Inflammatory macrophage treated with lipopolysaccharide for 1 hour (primary cell): Measurements from ENCODE around the gene ATP2A2.
A peak's percentile ranks its signal among the peaks of the same experiment; 100 is the strongest.

ENCODE experiments used
- DNase-seq, 2 donors: peaks; one replicate each; pipeline ENCODE4 v3.0.0-alpha.2; 2020 to 2022

The ATP2A2 gene

DNA sequence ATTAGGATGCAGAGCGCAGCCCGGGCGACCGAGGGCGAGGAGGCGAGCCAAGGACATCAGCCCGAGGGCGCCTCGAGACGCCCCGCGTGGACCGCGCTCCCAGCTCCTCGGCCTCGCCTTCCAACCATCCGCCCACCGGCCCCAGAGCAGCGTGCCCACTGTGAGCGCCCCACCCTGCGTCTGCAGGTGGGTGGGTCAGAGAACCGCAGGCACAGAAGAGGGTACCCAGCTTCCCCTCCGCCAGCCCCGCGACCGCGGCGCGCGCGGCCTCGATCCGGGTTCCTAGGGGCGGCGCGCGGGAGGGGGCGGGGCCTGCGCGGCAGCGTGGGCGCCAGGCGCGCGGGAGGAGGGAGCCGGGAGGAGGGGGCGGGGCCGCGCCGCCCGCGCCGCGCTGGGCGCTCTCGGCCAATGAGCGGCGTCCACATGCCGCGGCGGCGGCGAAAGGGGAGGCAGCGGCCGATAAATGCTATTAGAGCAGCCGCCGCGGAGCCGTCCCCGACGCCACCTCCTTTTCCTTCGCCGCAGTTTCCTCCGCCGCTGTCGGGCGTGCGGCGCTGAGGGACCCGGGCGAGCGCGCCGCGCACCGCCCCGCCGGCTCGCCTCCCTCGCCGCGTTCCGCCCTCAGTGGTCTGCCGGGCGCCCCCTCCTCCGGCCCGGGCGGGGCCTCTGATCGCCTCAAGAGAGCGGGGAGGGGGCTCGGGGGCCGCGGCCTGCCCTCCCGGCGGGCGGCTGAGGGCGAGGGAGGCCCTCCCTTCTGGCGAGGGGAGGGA is at the start of gene ATP2A2:
Gene ATP2A2 (plus strand): TSS at position 469 of the 770 bp plus-strand sequence. CDS start 543 bp downstream, outside the sequence.
- peak; percentile 85 to 90 for DNase-seq

DNA sequence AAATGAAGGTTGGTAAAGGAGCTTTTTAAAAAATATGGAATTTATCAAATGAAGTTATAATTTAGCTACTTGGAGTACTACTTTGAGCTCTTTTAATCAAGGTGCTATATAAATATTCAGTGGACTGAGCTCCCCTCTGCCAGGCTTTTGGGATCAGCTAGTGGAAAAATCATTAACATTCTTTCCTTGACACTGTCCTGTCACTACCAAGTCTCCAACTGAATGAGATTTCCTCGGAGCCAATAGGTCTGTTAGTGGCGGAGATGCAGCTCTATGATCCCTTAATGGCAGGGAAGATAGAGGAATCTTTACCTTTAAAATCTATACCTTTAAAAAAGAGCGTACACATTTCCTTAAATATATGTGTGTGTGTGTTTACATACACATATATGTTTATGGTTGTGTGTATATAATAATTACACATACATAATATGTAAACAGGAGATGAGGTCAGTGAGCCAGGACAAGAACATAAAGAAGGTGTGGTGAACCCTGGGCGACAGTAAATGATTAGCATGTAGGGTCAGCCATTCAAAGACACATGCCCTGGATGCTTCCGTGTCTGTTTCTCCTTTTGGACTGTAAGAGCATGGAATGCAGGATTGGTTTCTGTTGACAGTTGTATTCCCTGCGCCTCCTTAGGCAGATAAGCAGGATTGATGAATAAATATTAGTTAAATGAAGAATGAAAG is 47.7 kb upstream of the ATP2A2 start:
- DNase-seq = no peak

DNA sequence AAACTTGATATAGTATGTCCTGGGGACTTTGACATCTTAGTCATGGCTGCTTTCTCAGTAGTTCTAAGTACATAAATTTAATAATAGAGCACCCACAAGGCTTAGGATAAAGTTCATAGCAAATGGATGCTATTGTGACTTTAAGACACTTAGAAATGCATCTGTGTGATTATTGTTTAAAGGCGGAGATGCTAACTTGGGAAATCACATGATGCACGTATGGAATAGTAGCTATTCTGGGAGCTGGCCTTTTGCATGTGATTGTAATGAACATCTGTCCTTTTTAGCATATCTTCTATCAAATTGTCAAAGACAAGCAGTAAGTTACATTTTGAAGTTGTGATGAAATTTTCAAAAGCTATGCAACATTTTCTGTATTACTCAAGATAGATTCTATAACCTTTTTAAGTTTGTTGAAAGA is 46.7 kb upstream of the ATP2A2 start:
- peak; percentile 78 to 88 for DNase-seq

DNA sequence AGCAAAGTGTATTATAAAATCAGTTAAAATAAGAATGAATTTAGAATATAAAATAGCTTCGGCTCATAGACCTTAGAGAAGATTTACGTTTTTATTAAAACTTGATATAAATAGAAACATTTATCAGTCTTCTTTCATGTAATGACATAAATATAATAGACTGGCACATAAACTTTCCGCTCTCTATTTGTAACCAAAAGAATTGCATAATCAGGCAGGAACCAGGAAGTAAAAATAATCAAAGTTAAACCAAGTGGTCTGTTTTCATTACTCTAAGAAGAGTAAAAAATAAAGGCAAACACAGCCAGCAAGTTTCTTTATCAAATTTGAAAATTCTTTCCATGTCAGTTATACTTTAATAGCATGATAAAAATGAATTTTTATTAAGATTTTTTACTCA is 46.3 kb upstream of the ATP2A2 start:
- peak in 1 of 2 donors; percentile 72 for DNase-seq

DNA sequence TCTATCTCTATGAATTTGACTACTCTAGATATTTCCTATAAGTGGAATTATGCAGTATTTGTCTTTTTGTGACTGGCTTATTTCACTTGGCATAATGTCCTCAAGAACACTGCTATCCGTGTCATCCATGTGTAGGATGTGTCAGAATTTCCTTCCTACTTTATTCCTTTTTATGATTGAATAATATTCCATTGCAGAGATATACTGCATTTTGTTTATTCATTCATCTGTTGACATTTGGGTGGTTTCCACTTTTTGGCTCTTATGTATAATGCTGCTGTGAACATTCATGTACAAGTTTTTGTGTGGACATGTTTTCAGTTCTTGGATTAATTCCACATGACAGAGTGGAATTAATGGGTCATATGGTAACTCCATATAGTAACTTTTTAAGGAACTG is 45.7 kb upstream of the ATP2A2 start:
- peak in 1 of 2 donors; percentile 11 for DNase-seq

DNA sequence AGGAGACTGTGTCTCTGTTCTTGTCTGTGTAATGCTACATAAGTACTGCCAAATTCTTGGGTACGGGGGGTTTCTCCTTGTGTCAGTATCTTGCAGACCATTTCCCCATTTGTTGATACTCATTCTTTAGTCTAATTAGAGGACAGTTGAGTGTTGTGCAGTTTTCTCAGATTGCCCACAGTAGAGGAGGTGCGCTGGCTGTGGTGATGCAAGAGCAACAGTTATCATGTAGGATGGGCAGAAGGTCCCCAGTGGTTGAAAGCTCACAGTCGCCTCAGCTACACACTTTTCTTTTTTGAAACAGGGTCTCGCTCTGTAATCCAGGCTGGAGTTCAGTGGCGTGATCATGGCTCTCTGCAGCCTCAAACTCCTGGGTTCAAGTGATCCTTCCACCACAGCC is 37.8 kb upstream of the ATP2A2 start:
- DNase-seq = no peak

DNA sequence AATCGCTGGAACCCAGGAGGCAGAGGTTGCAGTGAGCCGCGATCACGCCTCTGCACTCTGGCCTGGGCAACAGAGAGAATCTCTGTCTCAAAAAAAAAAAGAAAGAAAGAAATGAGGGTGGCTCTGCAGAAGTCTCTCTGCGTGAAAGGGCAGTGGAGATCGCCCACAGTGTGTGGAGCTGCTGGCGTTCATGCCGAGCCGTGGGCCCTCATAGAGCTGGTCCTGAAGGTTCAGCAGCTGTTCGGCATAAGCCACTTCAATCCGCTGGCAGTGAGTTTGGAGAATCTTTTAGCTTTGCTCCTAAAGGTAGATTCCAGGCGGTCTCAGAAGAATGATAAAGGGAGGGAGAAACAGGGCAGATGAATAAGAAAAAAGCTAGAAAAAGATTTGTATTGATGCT is 36.7 kb upstream of the ATP2A2 start:
- DNase-seq = no peak

DNA sequence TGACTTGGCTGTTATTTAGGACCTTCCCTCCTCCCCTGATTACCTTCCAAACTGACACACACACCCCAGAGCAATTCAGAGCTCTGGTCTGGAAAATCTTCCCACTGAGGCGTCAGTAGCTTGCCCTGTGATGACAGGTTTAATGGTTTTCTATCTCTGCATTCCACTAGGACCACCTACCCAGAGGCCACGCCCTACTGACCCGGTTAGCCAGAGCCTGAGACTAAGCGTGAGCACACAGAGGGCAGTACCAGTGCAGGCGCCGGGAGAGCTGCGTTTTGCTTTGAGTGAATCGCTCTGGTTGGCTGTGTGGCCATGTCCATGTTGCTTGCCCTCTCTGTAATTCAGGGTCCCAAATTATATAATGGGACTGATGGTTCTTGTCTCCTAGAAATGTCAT is 36.2 kb upstream of the ATP2A2 start:
- DNase-seq = no peak

DNA sequence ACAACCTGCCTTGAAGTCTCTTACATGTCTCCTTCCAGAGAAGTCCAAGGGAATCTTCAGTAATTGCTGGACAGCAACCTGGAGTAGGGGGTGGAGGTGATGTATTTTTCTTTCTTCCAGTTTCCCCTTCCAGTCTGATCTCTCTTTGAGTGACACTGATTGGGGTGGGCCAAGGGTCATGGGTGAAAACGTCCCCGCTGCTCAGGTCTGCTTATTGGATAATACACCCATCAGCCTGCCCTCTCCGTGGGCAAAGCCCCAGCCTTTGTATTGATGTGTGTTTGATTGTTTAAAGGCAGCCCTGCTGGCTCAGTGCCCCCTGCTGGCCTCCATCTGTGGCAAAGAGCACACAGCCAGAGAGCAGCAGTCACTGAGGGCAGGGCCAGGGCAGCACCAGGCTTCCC is 35.7 kb upstream of the ATP2A2 start:
- peak in 1 of 2 donors; percentile 50 for DNase-seq

DNA sequence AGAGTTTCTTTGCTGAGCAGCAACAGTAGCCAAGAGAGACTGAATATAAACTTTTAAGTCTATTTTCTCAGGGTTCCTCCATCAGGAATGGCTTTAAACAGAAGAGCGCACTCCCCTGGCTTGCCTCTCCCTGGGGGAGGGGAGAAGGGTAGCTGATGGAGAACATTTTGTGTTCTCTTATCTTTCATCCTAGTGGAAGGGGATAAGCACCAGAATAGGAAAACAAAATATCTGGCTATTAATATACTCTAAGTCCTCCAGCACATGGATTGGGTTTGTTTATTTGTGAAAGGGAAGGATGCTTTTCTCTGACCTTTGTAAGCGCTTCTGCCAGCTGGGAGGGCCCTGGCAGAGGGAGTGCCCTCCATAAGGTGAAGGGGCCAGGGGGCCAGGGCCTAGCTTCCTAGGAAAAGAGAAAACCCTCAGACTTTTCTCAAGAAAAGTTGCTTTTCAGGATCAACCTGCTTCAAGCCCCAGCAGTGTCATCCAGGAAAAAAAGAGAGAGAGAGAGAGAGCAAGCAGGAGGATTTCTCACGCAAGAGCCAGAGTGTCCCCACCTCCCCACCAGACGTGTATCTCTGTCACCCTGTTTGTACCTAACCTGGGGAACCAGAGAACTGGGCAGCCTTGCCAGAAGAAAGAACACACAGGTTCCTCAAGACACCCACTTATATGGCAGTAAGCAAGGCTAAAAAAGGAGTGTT is 34.3 kb upstream of the ATP2A2 start:
- DNase-seq = no peak

DNA sequence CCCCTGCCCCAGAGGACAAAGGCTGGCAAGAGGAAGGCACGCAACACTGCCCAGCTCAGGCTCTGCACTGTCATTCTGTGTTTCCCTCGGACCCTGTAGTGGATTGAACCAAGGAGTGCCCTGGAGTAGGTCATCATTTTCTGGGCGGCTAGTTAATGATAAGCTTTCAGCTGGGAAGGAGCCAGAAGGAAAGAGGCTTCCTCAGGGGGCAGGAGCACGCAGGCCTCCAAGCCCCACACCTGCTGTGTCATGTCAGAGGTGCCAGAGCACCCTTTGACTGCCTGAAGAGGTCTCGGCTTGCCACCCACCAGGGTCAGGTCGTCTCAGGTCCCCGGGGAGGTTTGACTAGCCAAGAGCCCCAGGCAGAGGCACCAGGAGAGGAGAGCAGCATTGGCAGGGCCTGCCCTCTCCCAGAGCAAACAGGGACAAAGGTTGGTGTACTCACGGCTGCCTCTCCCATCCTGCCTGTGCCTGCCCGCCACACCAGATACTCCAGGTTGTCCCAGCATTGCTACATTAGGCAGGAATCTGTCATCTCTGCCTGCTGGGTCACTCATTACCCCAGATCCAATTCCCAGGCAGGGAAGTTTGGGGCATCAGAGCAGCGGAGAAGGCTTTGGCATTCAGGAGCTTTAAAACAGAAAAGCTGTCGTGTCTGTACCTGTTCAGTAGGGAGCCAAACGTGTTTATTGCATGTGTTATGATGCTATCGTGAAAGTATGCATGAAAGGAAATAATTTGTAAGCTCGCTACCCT is 33.5 kb upstream of the ATP2A2 start:
- DNase-seq = no peak

DNA sequence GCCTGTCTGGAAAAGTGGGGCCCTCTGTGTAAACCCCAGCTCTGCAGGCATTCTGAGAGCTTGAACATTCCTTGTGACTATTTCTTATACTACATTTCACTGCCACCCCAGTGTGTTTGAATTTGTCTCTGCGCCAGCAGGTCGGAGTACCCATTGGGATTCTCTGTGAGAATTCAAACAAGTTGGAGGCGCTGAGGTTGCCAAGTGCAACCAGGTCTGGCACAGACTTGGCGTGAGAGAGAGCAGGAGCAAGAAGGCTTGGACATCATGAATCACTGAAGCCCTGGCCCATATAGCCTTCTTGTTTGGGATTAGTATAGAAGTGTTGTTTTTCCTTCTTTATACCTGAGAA is 33.0 kb upstream of the ATP2A2 start:
- DNase-seq = no peak

DNA sequence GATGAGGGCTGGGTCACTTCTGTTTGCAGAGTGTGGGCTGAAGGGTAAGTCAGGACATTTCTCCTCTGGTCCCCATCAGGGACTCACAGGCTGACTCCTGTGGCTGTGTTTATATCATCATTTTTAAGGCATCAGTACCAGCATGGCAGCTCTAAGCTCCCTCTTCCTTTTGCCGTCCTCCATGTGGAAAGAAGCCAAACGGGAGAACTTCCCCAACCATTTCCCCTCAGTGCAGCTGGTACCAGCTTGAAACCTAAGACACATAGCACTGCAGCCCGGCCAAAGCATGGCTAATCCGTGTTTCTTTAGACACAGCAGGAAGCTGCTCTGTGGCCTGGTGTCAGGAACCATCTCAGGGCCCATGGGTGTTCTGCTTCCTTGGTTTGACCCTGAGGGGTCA is 31.9 kb upstream of the ATP2A2 start:
- peak in 1 of 2 donors; percentile 8 for DNase-seq

DNA sequence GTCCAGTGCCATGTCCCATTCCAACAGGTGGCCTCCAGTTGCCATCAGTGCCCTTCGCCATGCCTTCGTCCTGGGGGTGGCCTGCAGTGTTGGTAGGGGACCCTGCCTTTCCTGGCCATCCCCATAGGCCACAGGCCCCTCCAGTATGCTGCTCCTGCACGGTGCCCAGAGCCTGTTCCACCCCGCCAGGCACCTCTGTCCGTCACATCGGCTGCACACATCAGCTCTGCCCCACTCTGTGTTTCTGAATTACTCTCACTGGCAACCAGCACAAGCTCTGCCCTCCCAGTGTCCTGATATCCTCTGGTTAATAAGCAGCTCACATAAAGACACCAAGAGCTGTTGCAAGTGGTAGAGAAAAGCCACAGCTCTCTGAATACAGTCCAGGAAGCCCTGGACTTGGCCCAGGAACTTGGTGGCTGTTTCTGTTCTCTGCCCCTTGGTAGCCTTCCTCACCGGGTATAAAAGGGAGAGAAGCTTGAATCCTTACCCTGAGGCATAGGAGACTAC is 31.3 kb upstream of the ATP2A2 start:
- no peak for DNase-seq

DNA sequence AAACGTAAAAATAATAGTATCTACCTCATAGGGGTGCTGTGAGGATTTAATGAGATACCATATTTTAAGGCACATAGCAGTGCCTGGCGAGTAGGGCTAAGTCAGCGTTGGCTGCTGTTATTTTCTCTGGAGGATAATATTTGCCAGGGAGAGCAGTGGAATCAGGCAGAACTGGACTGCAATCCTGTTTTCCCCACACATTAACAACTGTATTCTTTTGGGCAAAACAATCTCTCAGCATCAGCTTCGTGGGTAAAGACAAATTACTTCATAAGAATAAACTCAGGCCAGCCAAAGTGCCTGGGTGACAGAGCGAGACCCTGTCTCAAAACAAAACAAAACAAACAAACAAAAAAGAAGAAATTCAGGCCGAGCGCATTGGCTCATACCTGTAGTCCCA is 29.7 kb upstream of the ATP2A2 start:
- no peak for DNase-seq

DNA sequence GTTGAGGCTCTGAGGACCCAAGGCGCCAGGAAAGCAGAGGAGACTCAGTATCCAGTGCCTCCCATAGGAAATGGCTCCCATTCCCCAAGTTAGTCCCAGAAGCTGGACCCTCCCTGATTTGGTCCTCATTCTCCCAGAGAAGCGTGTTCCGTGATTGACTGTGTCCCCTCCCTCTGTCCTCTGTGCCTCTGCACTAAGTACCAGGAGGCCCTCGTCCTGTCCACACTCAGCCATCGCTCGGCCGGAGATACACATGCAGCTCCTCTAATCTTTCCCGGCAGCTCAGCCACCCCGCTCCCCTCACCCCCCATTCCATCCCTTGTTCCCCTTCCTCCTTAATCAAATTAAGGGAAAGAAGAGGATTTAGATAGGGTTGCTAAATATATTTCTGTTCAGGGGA is 28.3 kb upstream of the ATP2A2 start:
- DNase-seq = no peak

DNA sequence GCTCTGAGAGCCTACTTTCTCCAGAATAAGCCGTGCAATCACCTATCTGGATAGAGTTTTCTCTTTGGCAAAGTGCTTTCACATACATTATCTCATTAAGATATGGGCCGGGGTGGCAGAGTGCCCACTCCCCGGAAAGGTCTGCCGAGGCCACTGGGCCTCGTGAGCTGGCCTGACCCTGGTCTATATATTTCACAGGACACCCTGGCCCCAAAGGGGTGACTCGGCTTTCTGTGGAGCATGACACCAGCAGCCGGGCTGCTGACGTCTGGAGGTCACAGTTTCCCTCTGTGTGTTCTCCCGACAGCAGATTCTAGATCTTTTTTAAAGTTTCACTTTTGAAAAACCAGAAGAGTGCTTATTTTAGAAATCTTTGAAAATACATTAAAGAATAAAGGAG is 27.9 kb upstream of the ATP2A2 start:
- peak; percentile 33 to 40 for DNase-seq

DNA sequence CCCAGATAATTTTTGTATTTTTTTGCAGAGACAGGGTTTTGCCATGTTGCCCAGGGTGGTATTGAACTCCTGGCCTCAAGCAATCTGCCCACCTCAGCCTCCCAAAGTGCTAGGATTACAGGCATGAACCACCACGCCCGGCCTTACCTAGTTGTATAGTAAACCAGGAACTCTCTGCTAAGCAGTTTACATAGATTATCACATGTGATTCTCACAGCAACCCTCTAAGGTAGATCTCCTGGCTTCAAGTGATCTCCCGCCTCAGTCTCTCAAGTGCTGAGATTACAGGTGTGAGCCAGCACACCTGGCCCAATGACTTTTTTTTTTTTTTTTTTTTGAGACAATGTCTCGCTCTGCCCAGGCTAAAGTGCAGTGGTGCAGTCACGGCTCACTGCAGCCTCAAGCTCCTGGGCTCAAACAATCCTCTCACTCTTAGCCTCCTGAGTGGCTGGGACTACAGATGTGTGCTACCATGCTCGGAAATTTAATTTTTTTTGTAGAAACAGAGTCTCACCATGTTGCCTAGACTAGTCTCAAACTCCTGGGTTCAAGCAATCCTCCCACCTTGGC is 26.0 kb upstream of the ATP2A2 start:
- no peak for DNase-seq

DNA sequence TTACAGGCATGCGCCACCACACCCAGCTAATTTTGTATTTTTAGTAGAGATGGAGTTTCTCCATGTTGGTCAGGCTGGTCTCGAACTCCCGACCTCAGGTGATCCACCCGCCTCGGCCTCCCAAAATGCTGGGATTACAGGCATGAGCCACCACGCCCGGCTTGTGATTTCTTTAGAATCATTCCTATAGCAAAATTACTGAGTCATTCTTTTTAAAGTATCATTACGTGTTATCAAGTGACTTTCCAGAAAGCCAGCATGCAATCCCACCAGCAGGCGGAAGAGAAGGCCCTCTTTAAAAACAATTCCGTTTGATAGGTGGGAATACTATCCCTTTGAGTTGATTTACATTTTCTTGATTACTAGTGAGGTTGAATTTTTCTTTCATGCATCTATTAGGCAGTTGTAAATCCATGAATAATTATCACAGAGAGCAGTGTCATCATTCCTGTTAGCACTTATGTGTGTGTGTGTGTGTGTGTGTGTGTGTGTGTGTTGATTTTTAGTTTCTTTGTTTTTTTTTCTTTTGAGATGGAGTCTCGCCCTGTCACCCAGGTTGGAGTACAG is 25.1 kb upstream of the ATP2A2 start:
- peak in 1 of 2 donors; percentile 43 for DNase-seq

DNA sequence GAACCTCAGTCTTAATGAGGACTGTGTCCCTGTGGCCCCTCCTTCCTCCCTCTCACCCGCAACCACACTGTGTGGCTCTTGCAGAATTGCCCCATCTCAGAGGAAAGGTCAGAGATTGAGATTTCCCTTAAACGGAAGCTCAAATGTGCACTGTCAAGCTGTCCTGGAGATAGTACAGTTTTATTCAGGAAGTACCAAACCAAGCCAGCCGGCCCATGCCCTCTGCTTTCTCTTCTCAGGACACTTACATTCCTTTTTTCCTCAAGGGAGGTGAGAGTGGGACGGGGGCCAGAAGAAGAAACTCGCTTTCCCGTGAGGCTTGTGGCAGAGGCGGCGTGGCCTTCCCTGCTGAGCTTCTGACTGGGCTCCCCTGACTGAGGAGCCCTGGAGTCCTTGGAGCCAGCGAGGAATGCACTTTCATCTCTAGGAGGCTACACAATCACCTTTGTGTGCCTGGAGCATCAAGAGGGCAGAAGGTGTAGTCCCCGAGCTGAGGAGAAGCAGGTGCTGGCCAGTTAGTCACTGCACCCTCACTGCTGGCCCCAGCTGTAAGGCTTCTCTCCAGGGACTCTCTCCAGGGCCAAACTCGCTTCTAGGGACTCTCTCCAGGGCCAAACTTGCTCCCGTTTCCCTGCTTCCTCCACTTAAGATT is 24.1 kb upstream of the ATP2A2 start:
- peak; percentile 76 to 77 for DNase-seq

DNA sequence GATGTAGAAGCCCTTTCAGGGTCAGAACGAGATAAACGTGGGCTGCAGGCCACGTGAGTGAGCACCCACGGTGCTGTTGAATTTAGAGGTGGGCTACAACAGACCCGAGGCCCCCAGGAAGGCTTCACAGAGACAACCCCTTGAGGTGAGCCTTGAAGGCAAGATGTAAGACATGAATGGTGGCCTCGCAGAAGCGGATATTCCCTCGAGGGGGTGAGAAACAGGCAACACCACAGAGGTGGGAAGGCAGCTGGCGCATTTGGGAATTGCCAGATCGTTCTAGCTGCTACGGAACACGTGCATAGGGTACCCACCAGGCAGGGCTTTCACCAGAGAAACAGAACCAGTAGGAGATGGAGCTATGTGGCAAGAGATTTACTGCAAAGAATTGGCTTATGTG is 22.6 kb upstream of the ATP2A2 start:
- no peak for DNase-seq
